Memory B cell (primary cell): Measurements from ENCODE around the gene LYPD4.

Experiments
- ATAC-seq: fragments of 150-1000 bp; cut with Tn5 transposase; 2 replicates; pipeline ENCODE4 v1.10.0; 2021; ENCODE audit warnings: low read depth, mild to moderate bottlenecking, moderate library complexity
- DNase-seq, 2 donors: peaks; one replicate each; pipeline ENCODE4 v3.0.0; 2022; ENCODE audit warnings: low spot score in 2 of 2
- H3K27ac Mint-ChIP-seq: one replicate; pipeline ENCODE4 v1.8.0; 2022; ENCODE audit warnings: mild to moderate bottlenecking, moderate library complexity, mixed read lengths
- H3K27me3 Mint-ChIP-seq: one replicate; pipeline ENCODE4 v1.8.0; 2022; ENCODE audit warnings: mixed read lengths
- H3K36me3 Mint-ChIP-seq: one replicate; pipeline ENCODE4 v1.8.0; 2022; ENCODE audit warnings: mild to moderate bottlenecking, mixed read lengths
- H3K4me1 Mint-ChIP-seq: one replicate; pipeline ENCODE4 v1.8.0; 2022; ENCODE audit warnings: mixed read lengths
- H3K4me3 Mint-ChIP-seq: one replicate; pipeline ENCODE4 v1.8.0; 2022; ENCODE audit warnings: mild to moderate bottlenecking, moderate library complexity, mixed read lengths
- H3K9me3 Mint-ChIP-seq: one replicate; pipeline ENCODE4 v1.8.0; 2022; ENCODE audit warnings: mixed read lengths

LYPD4 gene

GRCh38 chr19:41844601-41845000, at the start of gene LYPD4:
LYPD4 (minus strand) TSS chr19:41844683; CDS start chr19:41839285, 5,398 bp downstream.
- Mint-ChIP-seq H3K9me3 (peaks cover 4% of the 10 kb centered on the region), H3K27ac (no peak within 1 kb of the TSS), H3K27me3 (peaks cover 5% of the 10 kb centered on the region), H3K4me1 (no peaks in the 10 kb centered on the region), H3K36me3 (peaks cover 2% of the 10 kb centered on the region), H3K4me3 (no peak within 1 kb of the TSS)
- ATAC-seq (no peak), DNase-seq (no peak)

GRCh38 chr19:41893899-41894298, 49.4 kb upstream of the LYPD4 start:
- ATAC-seq = no peak
- H3K36me3 Mint-ChIP-seq = peaks cover 35% of the 10 kb centered on the region
- H3K4me1 Mint-ChIP-seq = peaks cover 24% of the 10 kb centered on the region
- no peak overlapping the region for H3K4me3 Mint-ChIP-seq
- DNase-seq = no peak
- no peaks in the 10 kb centered on the region for H3K27me3 Mint-ChIP-seq
- no peaks in the 10 kb centered on the region for H3K9me3 Mint-ChIP-seq
- peak overlapping the region; percentile 67 for H3K27ac Mint-ChIP-seq

- no peak overlapping the region for H3K27ac Mint-ChIP-seq
- ATAC-seq (no peak), DNase-seq (no peak)
- no peaks in the 10 kb centered on the region for H3K9me3 Mint-ChIP-seq
- no peak overlapping the region for H3K4me3 Mint-ChIP-seq
- no peaks in the 10 kb centered on the region for H3K27me3 Mint-ChIP-seq
- H3K36me3 Mint-ChIP-seq = peaks cover 33% of the 10 kb centered on the region
- peaks cover 30% of the 10 kb centered on the region for H3K4me1 Mint-ChIP-seq
These were observed 47.9 kb upstream of the LYPD4 start for GRCh38 chr19:41892173-41892902.

GRCh38 chr19:41890936-41891335, 46.5 kb upstream of the LYPD4 start:
- no peak overlapping the region for H3K4me3 Mint-ChIP-seq
- H3K27ac Mint-ChIP-seq = no peak overlapping the region
- H3K9me3 Mint-ChIP-seq = no peaks in the 10 kb centered on the region
- H3K27me3 Mint-ChIP-seq = no peaks in the 10 kb centered on the region
- H3K36me3 Mint-ChIP-seq = peaks cover 30% of the 10 kb centered on the region
- peaks cover 41% of the 10 kb centered on the region for H3K4me1 Mint-ChIP-seq
- DNase-seq (no peak), ATAC-seq (no peak)

DNA sequence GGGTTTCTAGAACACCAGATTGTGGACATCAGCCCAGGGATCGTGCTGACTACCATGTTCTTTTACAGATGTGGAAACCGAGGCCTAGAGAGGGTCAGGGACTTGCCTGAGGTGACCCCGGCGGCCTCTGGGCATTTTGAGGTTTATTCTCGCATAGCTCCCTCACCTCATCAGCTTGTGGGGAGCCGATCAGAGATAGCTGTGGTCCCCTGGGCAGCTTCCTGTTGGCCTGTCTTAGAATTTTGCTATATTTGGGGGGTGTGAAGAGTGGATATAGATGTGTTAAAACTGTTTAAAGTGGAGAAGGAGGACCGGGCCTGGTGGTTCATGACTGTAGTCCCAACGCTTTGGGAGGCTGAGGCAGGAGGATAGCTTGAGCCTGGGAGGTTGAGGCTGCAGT, 45.4 kb upstream of the LYPD4 start:
- Mint-ChIP-seq H3K9me3 (no peaks in the 10 kb centered on the region), H3K27ac (no peak overlapping the region), H3K27me3 (no peaks in the 10 kb centered on the region), H3K4me1 (peaks cover 42% of the 10 kb centered on the region), H3K4me3 (no peak overlapping the region), H3K36me3 (peaks cover 24% of the 10 kb centered on the region)
- no peak for DNase-seq
- no peak for ATAC-seq

DNA sequence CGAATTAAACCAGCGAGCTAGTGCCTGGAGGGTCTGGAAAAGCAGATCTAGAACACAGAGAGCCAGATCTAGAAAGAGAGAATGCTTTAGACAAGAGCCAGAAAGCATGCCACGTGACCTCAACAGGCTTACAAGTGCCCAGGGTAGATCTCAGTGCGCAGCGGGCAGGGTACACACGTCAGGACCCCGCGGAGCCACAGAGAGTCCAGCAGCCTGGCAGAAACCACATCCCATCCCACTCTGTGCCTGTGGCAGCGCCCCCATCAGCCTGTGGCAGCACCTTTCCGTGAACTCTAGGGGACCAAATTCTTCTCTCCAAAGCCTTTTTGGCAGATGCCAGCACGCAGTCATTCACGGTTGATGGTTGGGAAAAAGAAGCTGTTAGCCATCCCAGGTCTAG, 44.4 kb upstream of the LYPD4 start:
- DNase-seq (no peak), ATAC-seq (no peak)
- H3K9me3 Mint-ChIP-seq = no peaks in the 10 kb centered on the region
- peaks cover 45% of the 10 kb centered on the region for H3K4me1 Mint-ChIP-seq
- H3K36me3 Mint-ChIP-seq = peaks cover 22% of the 10 kb centered on the region
- H3K27ac Mint-ChIP-seq = no peak overlapping the region
- no peak overlapping the region for H3K4me3 Mint-ChIP-seq
- H3K27me3 Mint-ChIP-seq = no peaks in the 10 kb centered on the region

DNA sequence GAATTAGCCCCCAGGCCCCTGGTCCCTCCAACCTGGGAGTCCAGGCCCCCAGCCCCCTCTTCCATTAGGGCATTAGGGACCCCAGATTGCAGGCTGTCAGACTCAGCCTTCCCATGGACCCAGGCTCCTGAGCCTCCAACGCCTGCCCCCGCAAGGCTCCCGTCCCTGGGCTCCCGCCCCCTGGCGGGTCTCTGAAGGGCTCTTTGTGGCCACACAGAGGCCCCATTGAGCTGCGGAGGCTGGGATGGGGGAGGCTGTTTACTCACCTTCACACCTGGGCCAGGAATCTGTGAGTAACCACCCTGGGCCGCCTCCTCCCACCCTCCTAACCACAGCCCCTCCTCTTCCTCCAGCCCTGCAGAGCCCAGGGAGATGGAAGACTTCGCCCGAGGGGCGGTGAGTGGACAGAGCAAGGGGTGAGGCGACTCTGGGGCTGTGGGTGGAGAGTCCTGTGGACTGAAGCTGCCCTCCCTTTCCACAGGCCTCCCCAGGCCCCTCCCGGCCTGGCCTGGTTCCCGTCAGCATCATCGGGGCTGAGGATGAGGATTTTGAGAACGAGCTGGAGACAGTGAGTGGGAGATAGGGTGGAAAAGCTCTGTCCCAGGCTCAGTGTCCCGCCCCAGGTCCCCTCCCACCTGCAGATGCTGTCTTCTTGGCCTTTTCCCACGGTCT, 43.4 kb upstream of the LYPD4 start:
- ATAC-seq = peak; percentile 21
- Mint-ChIP-seq H3K4me3 (peak overlapping the region; percentile 83), H3K9me3 (no peaks in the 10 kb centered on the region), H3K36me3 (peaks cover 22% of the 10 kb centered on the region), H3K27ac (peak overlapping the region; percentile 92), H3K4me1 (peaks cover 44% of the 10 kb centered on the region), H3K27me3 (no peaks in the 10 kb centered on the region)
- DNase-seq = peak in 1 of 2 donors; percentile 60

DNA sequence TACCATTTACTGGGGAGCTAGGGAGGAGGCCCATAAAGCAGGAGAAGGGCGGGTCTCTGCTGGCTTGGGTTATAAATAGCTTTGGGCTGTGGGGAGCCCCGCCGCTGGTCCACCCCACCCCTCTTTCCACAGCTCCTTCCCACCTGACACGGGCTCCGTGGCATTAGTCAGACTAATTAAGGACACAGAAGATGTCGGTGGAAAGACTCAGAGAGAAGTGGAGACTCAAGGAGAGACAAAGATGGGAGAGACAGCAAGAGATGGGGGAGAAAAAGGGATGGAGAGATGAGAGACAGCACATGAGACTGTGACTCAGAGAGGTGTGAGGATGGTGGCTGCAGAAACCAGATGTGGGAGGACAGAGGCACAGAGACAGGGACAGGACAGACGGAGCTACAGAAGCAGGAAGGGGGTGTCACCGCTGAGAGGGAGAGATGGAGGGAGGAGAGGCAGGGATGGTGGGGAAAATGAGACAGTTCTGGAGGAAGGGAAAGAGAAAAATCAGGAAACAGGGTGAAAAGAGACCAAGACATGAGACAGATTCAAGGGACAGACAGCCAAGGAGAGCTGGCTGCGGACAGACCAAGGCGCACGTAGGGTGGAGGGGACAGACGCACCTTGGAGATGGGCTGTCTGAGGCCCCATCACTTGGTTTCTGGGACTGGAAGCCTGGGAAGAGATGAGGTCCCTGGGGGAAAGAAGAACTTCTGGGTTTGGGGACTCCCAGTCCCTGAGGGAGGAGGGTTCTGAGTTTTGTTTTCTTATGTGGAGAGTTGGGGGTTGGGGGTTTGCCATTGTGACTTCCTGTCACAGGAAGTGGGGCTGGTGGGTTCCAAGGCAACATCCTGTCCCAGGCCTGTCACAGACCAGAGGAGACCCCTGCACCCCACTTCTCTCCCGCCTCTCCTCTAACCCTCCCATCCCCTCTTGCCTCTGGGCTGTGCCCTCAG, 42.6 kb upstream of the LYPD4 start:
- Mint-ChIP-seq H3K27me3 (no peaks in the 10 kb centered on the region), H3K36me3 (peaks cover 28% of the 10 kb centered on the region), H3K4me3 (peak overlapping the region; percentile 83)

DNA sequence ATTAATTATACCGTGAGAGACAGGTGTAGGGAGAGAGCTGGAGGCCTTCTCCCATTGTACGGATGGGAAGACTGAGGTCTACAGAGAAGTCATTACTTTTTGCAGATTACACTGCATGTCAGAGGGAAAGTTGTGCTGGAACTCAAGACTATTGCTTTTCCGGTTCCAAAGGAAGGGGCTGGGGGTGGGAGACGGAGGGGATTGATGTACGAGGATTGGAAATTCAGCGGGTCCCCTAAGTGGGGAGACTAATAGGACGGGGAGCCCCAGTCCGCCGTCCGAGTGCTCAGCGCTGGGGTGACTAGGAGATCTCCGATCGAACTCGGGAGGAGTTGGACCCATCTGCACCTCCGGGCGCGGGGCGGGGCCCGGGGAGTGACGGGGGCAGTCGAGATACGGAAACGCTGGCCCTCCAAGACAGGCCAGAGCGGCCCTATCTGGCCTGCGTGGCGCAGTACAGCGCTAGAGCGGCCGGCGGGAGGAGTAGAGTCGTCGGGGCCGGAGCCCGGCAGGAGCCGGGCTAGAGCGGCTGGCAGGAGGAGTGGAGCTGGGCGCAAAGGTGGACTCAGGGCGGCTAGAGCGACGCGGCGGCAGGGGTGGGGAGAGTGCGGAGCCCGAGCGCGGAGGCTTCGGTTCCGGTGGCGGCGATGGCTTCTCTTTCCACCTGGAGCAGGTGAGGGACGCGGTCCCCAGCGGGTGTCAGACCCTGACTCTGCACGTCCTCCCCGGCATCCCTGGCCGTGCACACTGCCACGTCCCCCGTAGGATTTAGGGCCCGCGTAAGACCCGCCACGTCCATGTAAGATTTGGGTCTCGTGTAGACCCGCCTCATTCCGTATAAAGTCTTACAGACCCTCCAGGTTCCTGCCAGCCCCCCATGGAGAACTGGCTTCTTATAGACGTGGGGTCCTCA, 39.6 kb upstream of the LYPD4 start:
- Mint-ChIP-seq H3K27me3 (no peaks in the 10 kb centered on the region), H3K27ac (peak overlapping the region; percentile 96), H3K4me1 (peaks cover 61% of the 10 kb centered on the region), H3K9me3 (no peaks in the 10 kb centered on the region), H3K4me3 (peak overlapping the region; percentile 98), H3K36me3 (peaks cover 37% of the 10 kb centered on the region)
- DNase-seq (peak; percentile 84 to 87), ATAC-seq (peak; percentile 83)

More for the DNA sequence above, 42.6 kb upstream of the LYPD4 start:
- ATAC-seq (peak; percentile 13), DNase-seq (no peak)
- peak overlapping the region; percentile 92 for H3K27ac Mint-ChIP-seq
- H3K4me1 Mint-ChIP-seq = peaks cover 51% of the 10 kb centered on the region
- no peaks in the 10 kb centered on the region for H3K9me3 Mint-ChIP-seq

GRCh38 chr19:41883463-41883820, 39.0 kb upstream of the LYPD4 start:
- ATAC-seq (peak; percentile 0), DNase-seq (no peak)
- Mint-ChIP-seq H3K9me3 (no peaks in the 10 kb centered on the region), H3K4me3 (peak overlapping the region; percentile 98), H3K36me3 (peaks cover 37% of the 10 kb centered on the region), H3K27me3 (no peaks in the 10 kb centered on the region), H3K4me1 (peaks cover 59% of the 10 kb centered on the region), H3K27ac (peak overlapping the region; percentile 96)

DNA sequence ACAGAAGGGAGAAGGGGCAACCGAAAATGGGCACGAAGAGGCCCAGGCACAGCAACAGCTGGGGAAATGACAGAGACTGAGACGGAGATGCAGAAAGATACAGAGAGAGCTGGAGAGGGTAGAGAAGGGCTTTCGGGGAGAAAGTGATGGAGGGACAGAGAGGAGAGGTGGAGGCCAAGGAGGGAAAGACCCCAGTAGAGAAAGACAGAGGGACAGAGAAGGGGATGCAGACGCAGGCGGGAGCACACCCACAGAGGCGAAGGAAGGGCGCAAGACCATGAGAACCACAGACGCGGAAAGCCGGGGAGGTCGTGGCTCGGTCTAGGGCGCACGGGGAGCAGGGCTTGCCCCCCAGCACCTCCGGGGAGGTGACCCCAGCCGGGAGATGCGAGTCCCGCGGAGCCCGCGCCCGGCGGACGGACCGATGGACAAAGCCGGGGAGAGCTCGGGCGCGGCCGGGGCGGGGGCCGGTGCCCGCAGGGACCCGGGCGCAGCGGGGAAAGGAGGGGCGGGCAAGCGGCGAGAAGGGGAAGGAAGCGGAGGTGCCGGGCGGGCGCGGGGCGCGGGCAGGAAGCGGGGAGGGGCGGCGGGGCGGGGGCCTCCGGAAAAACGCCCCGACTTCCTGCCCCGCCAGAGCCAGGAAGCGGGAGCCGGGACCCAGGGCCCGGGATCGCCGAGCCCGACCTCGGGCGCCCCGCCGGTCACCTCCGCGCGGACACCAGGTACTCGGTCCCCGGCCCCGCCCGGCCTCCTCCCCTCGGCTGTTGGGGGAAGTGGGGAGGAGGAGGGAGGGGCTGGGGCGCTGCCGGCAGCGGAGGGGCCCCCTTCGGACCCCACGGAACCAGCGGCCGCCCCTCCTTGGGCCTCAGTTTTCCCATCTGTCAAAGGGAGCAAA, 38.3 kb upstream of the LYPD4 start, which contains the start of gene ARHGEF1:
ARHGEF1 (plus strand) TSS at position 617 of the 895 bp plus-strand sequence. CDS start 4,899 bp downstream, outside the sequence.
- Mint-ChIP-seq H3K9me3 (no peaks in the 10 kb centered on the region), H3K27ac (peak within 1 kb of the TSS; percentile 96), H3K4me1 (peaks cover 54% of the 10 kb centered on the region), H3K27me3 (no peaks in the 10 kb centered on the region), H3K36me3 (peaks cover 40% of the 10 kb centered on the region), H3K4me3 (peak within 1 kb of the TSS; percentile 98)
- DNase-seq (peak; percentile 50 to 74), ATAC-seq (peak; percentile 20)

GRCh38 chr19:41880329-41880708, 35.8 kb upstream of the LYPD4 start:
- Mint-ChIP-seq H3K4me1 (peaks cover 42% of the 10 kb centered on the region), H3K9me3 (no peaks in the 10 kb centered on the region), H3K27me3 (no peaks in the 10 kb centered on the region), H3K36me3 (peaks cover 43% of the 10 kb centered on the region), H3K4me3 (peak overlapping the region; percentile 100), H3K27ac (peak overlapping the region; percentile 99)
- DNase-seq (no peak), ATAC-seq (no peak)
